K562 (cell line): ENCODE measurements around the gene FRMPD1. TPM values are rescaled to one million over a fixed set of nuclear protein-coding genes. Genes with fewer than 3 reads are reported as not detected.

Experiments used
- ARID1B ChIP-seq: fragments of 450-650 bp; IDR thresholded peaks from 2 replicates; pipeline ENCODE4 v1.6.1; 2016; ENCODE audit warnings: antibody characterized with exemption, mild to moderate bottlenecking, inconsistent platforms
- BDP1 ChIP-seq: IDR thresholded peaks from 3 replicates; pipeline ENCODE4 v1.6.1; 2011; ENCODE audit not compliant: insufficient read length, insufficient read depth
- C11orf30 ChIP-seq: fragments of 450-650 bp; IDR thresholded peaks from 2 replicates; pipeline ENCODE4 v1.6.1; 2016; ENCODE audit warnings: low read depth, mild to moderate bottlenecking
- CBFA2T2 ChIP-seq: fragments of 450-650 bp; conservative IDR thresholded peaks from 2 replicates; pipeline ENCODE4 v1.6.1; 2017; ENCODE audit warnings: mild to moderate bottlenecking
- CBFB ChIP-seq: sonication (generic); formaldehyde crosslinking; IDR thresholded peaks from 2 replicates; pipeline ENCODE4 v1.4.0; 2020; ENCODE audit warnings: mild to moderate bottlenecking, missing genetic modification reagents
- DACH1 ChIP-seq: fragments of 450-650 bp; IDR thresholded peaks from 2 replicates; pipeline ENCODE4 v1.6.1; 2018; ENCODE audit not compliant: partially characterized antibody
- FOXJ2 ChIP-seq: fragments of 200-800 bp; sonication (Bioruptor generic); IDR thresholded peaks from 2 replicates; pipeline ENCODE4 v1.6.1; 2016; ENCODE audit warnings: missing genetic modification characterization, missing compliant biosample characterization
- GABPA ChIP-seq: fragments of 200-800 bp; sonication (Bioruptor generic); conservative IDR thresholded peaks from 2 replicates; pipeline ENCODE4 v1.6.1; 2016; ENCODE audit warnings: low read depth, missing genetic modification characterization, missing compliant biosample characterization
- HIVEP1 ChIP-seq: fragments of 250-450 bp; sonication (Bioruptor Pico); IDR thresholded peaks from 2 replicates; pipeline ENCODE4 v1.4.0; 2020; ENCODE audit warnings: mild to moderate bottlenecking
- KAT2B ChIP-seq: IDR thresholded peaks from one replicate; pipeline ENCODE4 v1.6.1; 2012; ENCODE audit warnings: low read depth, mild to moderate bottlenecking, control low read depth, inconsistent platforms, low read length, moderate library complexity
- MAFF ChIP-seq: IDR thresholded peaks from 2 replicates; pipeline ENCODE4 v1.6.1; 2012; ENCODE audit warnings: low read length, improper control_type of control experiment
- MAFK ChIP-seq: IDR thresholded peaks from 2 replicates; pipeline ENCODE4 v1.6.1; 2011; ENCODE audit warnings: low read length, improper control_type of control experiment
- NFXL1 ChIP-seq: fragments of 450-650 bp; formaldehyde crosslinking; IDR thresholded peaks from 2 replicates; pipeline ENCODE4 v1.4.0; 2021; ENCODE audit warnings: mild to moderate bottlenecking
- PYGO2 ChIP-seq: fragments of 450-650 bp; IDR thresholded peaks from 2 replicates; pipeline ENCODE4 v1.6.1; 2016; ENCODE audit warnings: mild to moderate bottlenecking, missing genetic modification characterization, moderate library complexity, missing compliant biosample characterization
- RBM14 ChIP-seq: fragments of 200-400 bp; formaldehyde crosslinking; IDR thresholded peaks from 2 replicates; pipeline ENCODE4 v1.6.1; 2018; ENCODE audit warnings: low read depth, mild to moderate bottlenecking, low read length, moderate library complexity, borderline replicate concordance; ENCODE audit not compliant: insufficient read depth
- SMARCA5 ChIP-seq: fragments of 450-650 bp; IDR thresholded peaks from 2 replicates; pipeline ENCODE4 v1.6.1; 2016
- SNIP1 ChIP-seq: fragments of 450-650 bp; IDR thresholded peaks from 2 replicates; pipeline ENCODE4 v1.7.1; 2017; ENCODE audit warnings: low read depth, mild to moderate bottlenecking
- SUPT5H ChIP-seq: fragments of 450-650 bp; IDR thresholded peaks from 2 replicates; pipeline ENCODE4 v1.6.1; 2016
- TAL1 ChIP-seq: fragments of 450-650 bp; IDR thresholded peaks from 2 replicates; pipeline ENCODE4 v1.6.1; 2016; ENCODE audit warnings: mild to moderate bottlenecking
- TCF3 ChIP-seq: sonication (generic); formaldehyde crosslinking; IDR thresholded peaks from 2 replicates; pipeline ENCODE4 v1.4.0; 2020; ENCODE audit warnings: mild to moderate bottlenecking, missing genetic modification reagents
- TCFL5 ChIP-seq: fragments of 250-450 bp; sonication (Bioruptor Pico); conservative IDR thresholded peaks from 2 replicates; pipeline ENCODE4 v1.6.1; 2021; ENCODE audit warnings: mild to moderate bottlenecking, moderate library complexity, matching md5 sums
- TEAD4 ChIP-seq, 2 experiments: sonication (generic) in 1 of 2; formaldehyde crosslinking in 1 of 2; IDR thresholded peaks; 2 replicates each; pipeline versions ENCODE4 v1.6.1 to v1.8.0; 2012 to 2022; ENCODE audit warnings: borderline replicate concordance in 1 of 2, inconsistent platforms in 1 of 2, low read length in 1 of 2, mild to moderate bottlenecking in 1 of 2, missing genetic modification reagents in 1 of 2
- TFAM ChIP-seq: fragments of 250-450 bp; sonication (Bioruptor Pico); conservative IDR thresholded peaks from 2 replicates; pipeline ENCODE4 v1.5.0; 2021; ENCODE audit warnings: mild to moderate bottlenecking, moderate library complexity
- ZC3H11A ChIP-seq: IDR thresholded peaks from 2 replicates; pipeline ENCODE4 v1.6.1; 2012; ENCODE audit warnings: low read depth, low read length, improper control_type of control experiment
- ZNF316 ChIP-seq: fragments of 450-650 bp; IDR thresholded peaks from 2 replicates; pipeline ENCODE4 v1.6.1; 2016
- polyA plus RNA-seq, 8 experiments: library from polyadenylated mRNA; depleted of rRNA in 4 of 8; stranded (reverse) in 5 of 8; unstranded in 3 of 8; fragments of >200 nt; fragmentation: Nextera tagmentation in 2 of 8; fragmentation: Illumina TruSeq in 1 of 8; extraction: Ambion mirVana in 2 of 8; extraction: Trizol in 1 of 8; gene quantifications; 2 replicates each; pipeline versions ENCODE4 v1.2.1 to v1.2.3, GENCODE V29; 2011 to 2014; ENCODE audit warnings: inconsistent platforms in 1 of 8, missing spikeins in 1 of 8
- total RNA-seq, 7 experiments: library from RNA; depleted of rRNA in 6 of 7; stranded (reverse); fragments of >200 nt in 6 of 7; fragmentation: Illumina TruSeq in 2 of 7; extraction: Trizol in 2 of 7; gene quantifications; 2 replicates each; pipeline versions ENCODE4 v1.2.1 to v1.2.3, GENCODE V29; 2011 to 2021; ENCODE audit warnings: low replicate concordance in 1 of 7
- TF ChIP-seq, protein P1 (sequence below): fragments of 250-450 bp; sonication (Bioruptor Pico); IDR thresholded peaks from 2 replicates; pipeline ENCODE4 v1.8.0; 2022; ENCODE audit warnings: inconsistent platforms, mild to moderate bottlenecking, moderate library complexity, borderline replicate concordance
- TF ChIP-seq, protein P2 (sequence below): fragments of 250-450 bp; sonication (Bioruptor Pico); IDR thresholded peaks from 2 replicates; pipeline ENCODE4 v1.4.0; 2020; ENCODE audit warnings: mild to moderate bottlenecking

FRMPD1 gene
- total and polyA plus RNA-seq, 9 of the 15 experiments (the other 6 are each of a cell fraction or from before 2014, with no cell fraction given) = not detected

DNA sequence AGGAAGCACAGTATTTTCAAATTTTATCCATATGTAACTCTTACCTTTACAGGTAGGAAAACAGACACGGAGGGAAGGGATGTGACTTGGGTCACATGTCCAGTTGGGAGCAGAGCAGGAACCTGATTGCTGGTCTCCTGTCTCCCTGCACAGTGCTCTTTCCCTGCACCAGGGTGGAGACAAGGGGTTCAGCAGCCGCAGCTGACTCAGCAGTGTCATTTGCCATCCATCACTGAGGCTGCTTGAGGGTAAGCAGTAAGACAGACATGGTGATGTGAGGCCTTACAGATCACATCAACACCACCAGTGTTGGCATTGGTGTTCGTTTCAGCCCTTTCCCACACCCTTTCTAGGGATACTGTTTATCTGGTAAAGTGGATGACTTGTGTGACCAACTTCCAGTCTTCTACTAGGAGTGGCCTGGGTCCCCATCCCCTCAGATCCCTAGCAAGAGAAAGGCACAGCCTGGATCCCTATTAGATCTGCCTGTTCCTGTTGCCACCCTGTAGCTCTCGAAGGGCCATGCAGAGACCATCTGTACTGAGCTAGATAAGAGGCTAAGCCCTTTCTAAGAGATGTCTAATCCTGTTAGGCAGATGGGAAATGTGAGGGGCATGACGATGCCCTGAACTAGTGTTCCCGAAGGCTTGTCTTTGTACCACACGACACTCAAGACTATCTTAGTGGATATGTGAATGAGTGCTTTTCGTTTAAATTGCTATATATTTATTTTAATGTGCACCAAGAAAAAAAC lies 29.1 kb downstream of the FRMPD1 start (continued):
- TF ChIP-seq, protein P1, sequence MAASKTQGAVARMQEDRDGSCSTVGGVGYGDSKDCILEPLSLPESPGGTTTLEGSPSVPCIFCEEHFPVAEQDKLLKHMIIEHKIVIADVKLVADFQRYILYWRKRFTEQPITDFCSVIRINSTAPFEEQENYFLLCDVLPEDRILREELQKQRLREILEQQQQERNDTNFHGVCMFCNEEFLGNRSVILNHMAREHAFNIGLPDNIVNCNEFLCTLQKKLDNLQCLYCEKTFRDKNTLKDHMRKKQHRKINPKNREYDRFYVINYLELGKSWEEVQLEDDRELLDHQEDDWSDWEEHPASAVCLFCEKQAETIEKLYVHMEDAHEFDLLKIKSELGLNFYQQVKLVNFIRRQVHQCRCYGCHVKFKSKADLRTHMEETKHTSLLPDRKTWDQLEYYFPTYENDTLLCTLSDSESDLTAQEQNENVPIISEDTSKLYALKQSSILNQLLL (CRISPR knock-in tag) = no peak
- TF ChIP-seq TFAM (CRISPR knock-in tag) (no peak), SUPT5H (no peak), CBFB (CRISPR knock-in tag) (no peak), ARID1B (peak; percentile 26; the same call in 1 of the 2 replicates), MAFK (0 out of 2 replicates have a peak, but pooled peaks have one; percentile 3), KAT2B (no peak), MAFF (peak; percentile 8; the same call in 1 of the 2 replicates), HIVEP1 (CRISPR knock-in tag) (no peak), ZNF316 (peak; percentile 53; the same call in 1 of the 2 replicates), C11orf30 (peak; percentile 50; the same call in 1 of the 2 replicates), TAL1 (peak; percentile 52; the same call in 1 of the 2 replicates), NFXL1 (CRISPR knock-in tag) (no peak), DACH1 (no peak), PYGO2 (tag) (no peak), SMARCA5 (no peak), FOXJ2 (tag) (no peak), TCFL5 (CRISPR knock-in tag) (no peak), BDP1 (no peak), SNIP1 (no peak), CBFA2T2 (peak; percentile 48), GABPA (tag) (no peak), TEAD4 (IDR thresholded peaks at IDR 0.05; ENCODE audit: low read length) (peak; percentile 59), TEAD4 (CRISPR knock-in tag; IDR thresholded peaks at IDR 0.05; ENCODE audit: borderline replicate concordance) (no peak), TCF3 (peak; percentile 33; the same call in 1 of the 2 replicates), ZC3H11A (no peak), RBM14 (no peak)
- TF ChIP-seq, protein P2, sequence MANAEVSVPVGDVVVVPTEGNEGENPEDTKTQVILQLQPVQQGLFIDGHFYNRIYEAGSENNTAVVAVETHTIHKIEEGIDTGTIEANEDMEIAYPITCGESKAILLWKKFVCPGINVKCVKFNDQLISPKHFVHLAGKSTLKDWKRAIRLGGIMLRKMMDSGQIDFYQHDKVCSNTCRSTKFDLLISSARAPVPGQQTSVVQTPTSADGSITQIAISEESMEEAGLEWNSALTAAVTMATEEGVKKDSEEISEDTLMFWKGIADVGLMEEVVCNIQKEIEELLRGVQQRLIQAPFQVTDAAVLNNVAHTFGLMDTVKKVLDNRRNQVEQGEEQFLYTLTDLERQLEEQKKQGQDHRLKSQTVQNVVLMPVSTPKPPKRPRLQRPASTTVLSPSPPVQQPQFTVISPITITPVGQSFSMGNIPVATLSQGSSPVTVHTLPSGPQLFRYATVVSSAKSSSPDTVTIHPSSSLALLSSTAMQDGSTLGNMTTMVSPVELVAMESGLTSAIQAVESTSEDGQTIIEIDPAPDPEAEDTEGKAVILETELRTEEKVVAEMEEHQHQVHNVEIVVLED = no peak
